DND-41 (cell line): ENCODE data around the gene MRPL1.

Experiments
- CTCF ChIP-seq: IDR thresholded peaks from 2 replicates; pipeline ENCODE4 v1.5.1; 2012; ENCODE audit warnings: borderline replicate concordance, low read length, moderate library complexity, mild to moderate bottlenecking; ENCODE audit not compliant: poor library complexity, severe bottlenecking; ENCODE audit errors: extremely low read depth
- EZH2 ChIP-seq: IDR thresholded peaks from 3 replicates; pipeline ENCODE4 v1.6.1; 2012; ENCODE audit warnings: borderline replicate concordance, low read depth, mild to moderate bottlenecking, moderate library complexity, low read length, inconsistent platforms; ENCODE audit not compliant: severe bottlenecking

- TF ChIP-seq CTCF (no peak), EZH2 (no peak)
These were observed 127.3 kb downstream of the MRPL1 start for GRCh38 chr4:77989968-77990367.
